ENCODE data around the gene TIMM22. TPM values are rescaled to one million over a fixed set of nuclear protein-coding genes. Genes with fewer than 3 reads are reported as not detected.

Gene TIMM22
- total RNA-seq, 1 donor from 2014 or later, result 14.1 TPM

- H3K4me3 Mint-ChIP-seq (ENCODE audit: low read depth), result no peak overlapping the region
- no peak for TF ChIP-seq CTCF (IDR thresholded peaks at IDR 0.05; ENCODE audit: unreplicated experiment)
- no peaks in the 10 kb centered on the region for H3K27me3 Mint-ChIP-seq
- no peak overlapping the region for H3K27ac Mint-ChIP-seq
- H3K9me3 Mint-ChIP-seq (ENCODE audit: low read depth), result no peaks in the 10 kb centered on the region
- peaks cover 3% of the 10 kb centered on the region for H3K4me1 Mint-ChIP-seq (ENCODE audit: low read depth)
- DNase-seq (ENCODE audit: low spot score, unreplicated experiment), result no peak
- H3K36me3 Mint-ChIP-seq (ENCODE audit: insufficient read depth), result peaks cover 11% of the 10 kb centered on the region
Measured at GRCh38 chr17:1003972-1004768, 7.2 kb downstream of the TIMM22 start.

GRCh38 chr17:1004769-1005295, 7.9 kb downstream of the TIMM22 start:
- H3K9me3 Mint-ChIP-seq (ENCODE audit: low read depth), result no peaks in the 10 kb centered on the region
- H3K36me3 Mint-ChIP-seq (ENCODE audit: insufficient read depth), result peaks cover 11% of the 10 kb centered on the region
- TF ChIP-seq CTCF (IDR thresholded peaks at IDR 0.05; ENCODE audit: unreplicated experiment), result no peak
- no peaks in the 10 kb centered on the region for H3K27me3 Mint-ChIP-seq
- DNase-seq (ENCODE audit: low spot score, unreplicated experiment), result no peak
- peaks cover 3% of the 10 kb centered on the region for H3K4me1 Mint-ChIP-seq (ENCODE audit: low read depth)
- H3K4me3 Mint-ChIP-seq (ENCODE audit: low read depth), result no peak overlapping the region
- H3K27ac Mint-ChIP-seq, result peak overlapping the region; percentile 12

GRCh38 chr17:1005361-1005946, 8.5 kb downstream of the TIMM22 start:
- Mint-ChIP-seq H3K27ac (no peak overlapping the region), H3K4me3 (ENCODE audit: low read depth) (no peak overlapping the region), H3K9me3 (ENCODE audit: low read depth) (no peaks in the 10 kb centered on the region), H3K27me3 (no peaks in the 10 kb centered on the region), H3K4me1 (ENCODE audit: low read depth) (peaks cover 3% of the 10 kb centered on the region), H3K36me3 (ENCODE audit: insufficient read depth) (peaks cover 8% of the 10 kb centered on the region)
- no peak for DNase-seq (ENCODE audit: low spot score, unreplicated experiment)
- TF ChIP-seq CTCF (IDR thresholded peaks at IDR 0.05; ENCODE audit: unreplicated experiment), result no peak

- peaks cover 5% of the 10 kb centered on the region for H3K36me3 Mint-ChIP-seq (ENCODE audit: insufficient read depth)
- peak overlapping the region; percentile 73 for H3K27ac Mint-ChIP-seq
Measured at GRCh38 chr17:1006054-1006453, 9.1 kb downstream of the TIMM22 start.

More at GRCh38 chr17:1006054-1006453, 9.1 kb downstream of the TIMM22 start:
- Mint-ChIP-seq H3K9me3 (ENCODE audit: low read depth) (no peaks in the 10 kb centered on the region), H3K4me3 (ENCODE audit: low read depth) (no peak overlapping the region), H3K27me3 (no peaks in the 10 kb centered on the region), H3K4me1 (ENCODE audit: low read depth) (peaks cover 3% of the 10 kb centered on the region)
- no peak for TF ChIP-seq CTCF (IDR thresholded peaks at IDR 0.05; ENCODE audit: unreplicated experiment)
- DNase-seq (ENCODE audit: low spot score, unreplicated experiment), result no peak

All from progenitor cell of endocrine pancreas (in vitro differentiated cells).